Measurements from ENCODE around the gene SLC22A9. TPM values are rescaled to one million over a fixed set of nuclear protein-coding genes. Genes with fewer than 3 reads are reported as not detected.
"Not testable (repeated sequence)": the region's sequence is repeated elsewhere in the genome, so short reads cannot be mapped to it uniquely, and the experiment has no call there.

Gene SLC22A9
- not detected in 2 replicates for total RNA-seq (2014; rRNA removed; shearing (Covaris generic))

DNA sequence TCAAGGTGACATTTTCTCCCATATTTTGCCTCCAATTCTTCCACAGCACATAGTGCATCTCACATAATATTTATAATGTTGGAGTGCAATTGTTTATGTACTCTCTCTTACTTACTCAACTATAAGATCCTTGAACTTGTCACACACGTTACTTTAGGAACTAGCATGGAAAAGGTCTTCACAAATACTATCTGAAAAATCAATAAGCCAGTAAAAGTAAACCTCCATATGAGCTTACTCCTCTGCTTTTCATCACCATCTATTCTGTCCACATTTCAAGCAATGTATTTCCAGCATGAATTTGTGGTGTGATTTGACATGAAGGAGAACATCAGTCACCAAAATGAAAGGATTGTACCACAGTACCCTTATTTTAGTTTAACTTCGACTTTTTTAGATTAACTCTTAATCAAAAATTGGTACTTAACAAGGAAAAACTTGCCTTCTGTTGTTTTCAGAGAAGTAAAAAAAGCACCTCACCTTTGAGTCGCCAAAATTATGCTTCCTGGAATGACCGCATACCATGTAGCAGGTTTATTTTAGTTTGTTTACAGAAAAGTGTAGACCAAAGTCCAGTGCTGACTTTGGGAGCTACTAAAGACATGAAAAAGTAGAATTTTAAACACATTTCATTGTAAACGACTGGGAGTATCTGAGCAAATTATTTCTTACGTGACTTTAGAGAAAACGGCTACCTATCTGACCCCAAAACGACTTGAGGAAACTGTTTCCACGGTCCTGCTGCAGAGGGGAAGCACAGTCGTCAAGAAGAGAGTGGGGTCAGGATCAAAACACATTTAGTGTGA is at the start of gene SLC22A9:
Gene SLC22A9 (plus strand): TSS at position 621 of the 806 bp plus-strand sequence. CDS start 272 bp downstream, outside the sequence.
- no peaks in the 10 kb centered on the region for H3K4me1 ChIP-seq
- no peaks in the 10 kb centered on the region for H3K36me3 ChIP-seq
- no peak within 1 kb of the TSS for H3K4me3 ChIP-seq
- no peaks in the 10 kb centered on the region for H3K9me3 ChIP-seq (replicated peaks)
- no peaks in the 10 kb centered on the region for H3K27me3 ChIP-seq
- no peak for DNase-seq
- no peak within 1 kb of the TSS for H3K27ac ChIP-seq

DNA sequence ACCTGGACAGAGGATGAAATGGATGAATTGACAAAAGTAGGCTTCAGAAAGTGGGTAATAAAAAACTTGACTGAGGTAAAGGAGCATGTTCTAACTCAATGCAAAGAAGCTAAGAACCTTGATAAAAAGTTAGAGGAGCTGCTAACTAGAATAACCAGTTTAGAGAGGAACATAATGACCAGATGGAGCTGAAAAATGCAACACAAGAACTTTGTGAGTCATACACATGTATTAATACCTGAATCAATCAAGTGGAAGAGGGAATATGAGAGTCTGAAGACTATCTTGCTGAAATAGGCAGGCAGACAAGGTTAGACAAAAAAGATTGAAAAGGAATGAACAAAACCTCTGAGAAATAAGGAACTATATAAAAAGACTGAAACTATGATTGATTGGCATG is 47.9 kb upstream of the SLC22A9 start:
- Histone ChIP-seq H3K9me3 (replicated peaks) (no peaks in the 10 kb centered on the region), H3K4me1 (no peaks in the 10 kb centered on the region), H3K36me3 (no peaks in the 10 kb centered on the region), H3K4me3 (no peak overlapping the region), H3K27me3 (no peaks in the 10 kb centered on the region), H3K27ac (no peak overlapping the region)
- DNase-seq: no peak

DNA sequence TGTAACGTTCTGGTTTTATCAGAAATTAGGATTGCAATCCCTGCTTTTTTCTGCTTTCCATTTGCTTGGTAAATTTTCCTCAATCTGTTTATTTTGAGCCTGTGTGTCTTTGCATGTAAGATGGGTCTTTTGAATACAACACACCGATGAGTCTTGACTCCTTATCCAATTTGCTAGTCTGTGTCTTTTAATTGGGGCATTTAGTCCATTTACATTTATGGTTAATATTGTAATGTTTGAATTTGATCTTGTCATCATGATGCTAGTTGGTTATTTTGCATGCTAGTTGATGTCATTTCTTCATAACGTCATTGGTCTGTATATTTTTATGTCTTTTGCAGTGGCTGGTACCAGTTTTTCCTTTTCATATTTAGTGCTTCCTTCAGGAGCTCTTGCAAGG is 34.5 kb upstream of the SLC22A9 start:
- DNase-seq; H3K4me3 ChIP-seq; H3K27ac ChIP-seq; H3K4me1 ChIP-seq; H3K9me3 ChIP-seq (replicated peaks); H3K36me3 ChIP-seq; H3K27me3 ChIP-seq: not testable (repeated sequence)

- H3K27ac ChIP-seq: no peak overlapping the region
- DNase-seq: no peak
- H3K27me3 ChIP-seq: no peaks in the 10 kb centered on the region
- H3K4me3 ChIP-seq: no peak overlapping the region
- no peaks in the 10 kb centered on the region for H3K9me3 ChIP-seq (replicated peaks)
- no peaks in the 10 kb centered on the region for H3K36me3 ChIP-seq
- no peaks in the 10 kb centered on the region for H3K4me1 ChIP-seq
Measured at GRCh38 chr11:63337070-63337469, 32.5 kb upstream of the SLC22A9 start.

DNA sequence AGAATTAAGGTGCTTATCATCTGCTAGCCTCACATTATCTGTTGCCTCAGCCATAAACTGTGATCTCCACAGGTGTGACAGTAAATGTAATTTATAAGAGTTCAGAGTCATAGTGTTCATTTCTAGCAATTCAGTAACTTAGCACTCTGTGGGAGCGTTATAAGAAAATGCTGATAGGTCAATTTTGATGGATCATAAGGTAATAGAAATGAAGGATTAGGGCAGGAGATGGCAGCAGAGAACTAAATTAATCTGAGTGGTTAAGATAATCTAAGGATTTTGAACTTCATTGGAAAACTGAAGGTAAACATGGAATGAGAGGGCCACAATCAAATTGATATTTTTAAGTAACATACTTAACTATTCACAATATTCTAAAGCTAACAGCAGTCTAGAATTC is 26.5 kb upstream of the SLC22A9 start:
- Histone ChIP-seq H3K4me1 (no peaks in the 10 kb centered on the region), H3K27ac (no peak overlapping the region), H3K36me3 (no peaks in the 10 kb centered on the region), H3K27me3 (no peaks in the 10 kb centered on the region), H3K9me3 (replicated peaks) (no peaks in the 10 kb centered on the region), H3K4me3 (no peak overlapping the region)
- no peak for DNase-seq

- H3K27ac ChIP-seq: no peak overlapping the region
- no peak overlapping the region for H3K4me3 ChIP-seq
- no peaks in the 10 kb centered on the region for H3K36me3 ChIP-seq
- no peaks in the 10 kb centered on the region for H3K9me3 ChIP-seq (replicated peaks)
- DNase-seq: no peak
- H3K27me3 ChIP-seq: no peaks in the 10 kb centered on the region
- no peaks in the 10 kb centered on the region for H3K4me1 ChIP-seq
Measured at GRCh38 chr11:63352144-63352543, 17.4 kb upstream of the SLC22A9 start.

- Histone ChIP-seq H3K9me3 (replicated peaks) (no peaks in the 10 kb centered on the region), H3K27ac (no peak overlapping the region), H3K36me3 (no peaks in the 10 kb centered on the region), H3K4me3 (no peak overlapping the region), H3K4me1 (no peaks in the 10 kb centered on the region), H3K27me3 (no peaks in the 10 kb centered on the region)
- DNase-seq: no peak
Measured at GRCh38 chr11:63362196-63362793, 7.3 kb upstream of the SLC22A9 start.

DNA sequence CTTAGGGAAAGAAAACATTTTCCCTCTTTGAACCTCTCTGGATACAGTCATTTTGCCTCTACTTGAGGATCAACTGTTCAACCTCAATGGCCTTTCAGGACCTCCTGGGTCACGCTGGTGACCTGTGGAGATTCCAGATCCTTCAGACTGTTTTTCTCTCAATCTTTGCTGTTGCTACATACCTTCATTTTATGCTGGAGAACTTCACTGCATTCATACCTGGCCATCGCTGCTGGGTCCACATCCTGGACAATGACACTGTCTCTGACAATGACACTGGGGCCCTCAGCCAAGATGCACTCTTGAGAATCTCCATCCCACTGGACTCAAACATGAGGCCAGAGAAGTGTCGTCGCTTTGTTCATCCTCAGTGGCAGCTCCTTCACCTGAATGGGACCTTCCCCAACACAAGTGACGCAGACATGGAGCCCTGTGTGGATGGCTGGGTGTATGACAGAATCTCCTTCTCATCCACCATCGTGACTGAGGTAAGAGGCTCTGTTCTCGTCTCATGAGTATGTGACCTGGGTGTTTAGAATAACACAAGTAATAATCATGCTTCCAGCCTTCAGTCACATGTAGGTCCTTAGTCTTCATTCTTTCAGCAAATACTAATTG is 495 bp downstream of the SLC22A9 start:
- Histone ChIP-seq H3K27me3 (no peaks in the 10 kb centered on the region), H3K27ac (no peak overlapping the region), H3K36me3 (no peaks in the 10 kb centered on the region), H3K4me3 (no peak overlapping the region), H3K4me1 (no peaks in the 10 kb centered on the region), H3K9me3 (replicated peaks) (no peaks in the 10 kb centered on the region)
- DNase-seq: no peak

DNA sequence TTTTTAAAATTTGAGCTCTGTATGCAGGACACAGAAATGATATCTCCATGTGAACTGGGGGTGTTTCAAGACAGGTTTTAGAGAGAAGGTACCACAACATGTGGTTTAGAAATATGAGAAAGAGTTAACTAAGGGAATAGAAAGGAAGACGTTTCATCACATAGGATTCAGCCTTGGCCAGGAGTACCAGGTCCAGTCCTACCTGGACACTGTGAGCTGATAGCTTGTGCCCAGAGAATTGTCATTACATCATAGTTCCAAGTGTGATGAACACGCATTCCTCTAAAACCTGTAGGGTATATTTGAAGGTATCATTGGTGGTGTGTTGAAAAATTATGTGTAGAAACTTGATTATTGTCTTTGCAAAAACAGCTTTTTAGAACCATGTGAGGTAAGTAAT is 1.8 kb downstream of the SLC22A9 start:
- Histone ChIP-seq H3K4me1 (no peaks in the 10 kb centered on the region), H3K4me3 (no peak overlapping the region), H3K27ac (no peak overlapping the region), H3K9me3 (replicated peaks) (no peaks in the 10 kb centered on the region), H3K27me3 (no peaks in the 10 kb centered on the region), H3K36me3 (no peaks in the 10 kb centered on the region)
- DNase-seq: no peak

DNA sequence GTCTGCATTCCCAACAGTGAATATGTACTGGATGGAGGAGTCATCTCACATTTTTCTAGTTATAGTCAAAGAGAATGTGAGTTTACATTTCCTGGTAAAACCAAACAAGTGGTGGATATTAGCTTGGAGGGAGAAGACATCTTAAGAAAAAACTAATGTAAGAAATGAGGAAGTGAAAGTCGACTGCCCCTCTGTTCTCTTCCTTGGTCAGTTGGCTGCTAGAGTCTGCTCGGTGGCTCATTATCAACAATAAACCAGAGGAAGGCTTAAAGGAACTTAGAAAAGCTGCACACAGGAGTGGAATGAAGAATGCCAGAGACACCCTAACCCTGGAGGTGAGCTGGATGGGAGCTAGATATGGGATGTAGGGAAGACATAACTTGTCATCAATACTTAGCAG is 5.8 kb downstream of the SLC22A9 start:
- DNase-seq: no peak
- Histone ChIP-seq H3K27ac (no peak overlapping the region), H3K4me3 (no peak overlapping the region), H3K4me1 (no peaks in the 10 kb centered on the region), H3K27me3 (no peaks in the 10 kb centered on the region), H3K9me3 (replicated peaks) (no peaks in the 10 kb centered on the region), H3K36me3 (no peaks in the 10 kb centered on the region)

DNA sequence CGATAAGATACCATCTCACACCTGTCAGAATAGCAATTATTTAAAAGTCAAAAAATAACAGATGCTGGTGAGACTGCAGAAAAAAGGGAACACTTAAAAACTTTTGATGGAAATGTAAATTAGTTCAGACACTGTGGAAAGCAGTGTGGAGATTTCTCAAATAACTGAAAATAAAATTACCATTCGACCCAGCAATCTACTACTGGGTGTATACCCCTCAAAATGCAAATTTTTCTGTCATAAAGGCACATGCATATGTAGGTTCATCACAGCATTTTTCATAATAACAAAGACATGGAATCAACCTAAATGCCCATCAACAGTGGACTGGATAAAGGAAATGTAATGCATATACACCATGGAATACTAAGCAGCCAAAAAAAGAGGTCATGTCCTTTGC is 10.5 kb downstream of the SLC22A9 start:
- no peak overlapping the region for H3K4me3 ChIP-seq
- H3K27ac ChIP-seq: no peak overlapping the region
- no peak for DNase-seq
- H3K36me3 ChIP-seq: no peaks in the 10 kb centered on the region
- no peaks in the 10 kb centered on the region for H3K9me3 ChIP-seq (replicated peaks)
- no peaks in the 10 kb centered on the region for H3K27me3 ChIP-seq
- no peaks in the 10 kb centered on the region for H3K4me1 ChIP-seq

GRCh38 chr11:63395697-63396096 is 26.1 kb downstream of the SLC22A9 start:
- DNase-seq: no peak
- no peaks in the 10 kb centered on the region for H3K9me3 ChIP-seq (replicated peaks)
- no peaks in the 10 kb centered on the region for H3K4me1 ChIP-seq
- no peak overlapping the region for H3K4me3 ChIP-seq
- no peak overlapping the region for H3K27ac ChIP-seq
- no peaks in the 10 kb centered on the region for H3K36me3 ChIP-seq
- H3K27me3 ChIP-seq: no peaks in the 10 kb centered on the region

DNA sequence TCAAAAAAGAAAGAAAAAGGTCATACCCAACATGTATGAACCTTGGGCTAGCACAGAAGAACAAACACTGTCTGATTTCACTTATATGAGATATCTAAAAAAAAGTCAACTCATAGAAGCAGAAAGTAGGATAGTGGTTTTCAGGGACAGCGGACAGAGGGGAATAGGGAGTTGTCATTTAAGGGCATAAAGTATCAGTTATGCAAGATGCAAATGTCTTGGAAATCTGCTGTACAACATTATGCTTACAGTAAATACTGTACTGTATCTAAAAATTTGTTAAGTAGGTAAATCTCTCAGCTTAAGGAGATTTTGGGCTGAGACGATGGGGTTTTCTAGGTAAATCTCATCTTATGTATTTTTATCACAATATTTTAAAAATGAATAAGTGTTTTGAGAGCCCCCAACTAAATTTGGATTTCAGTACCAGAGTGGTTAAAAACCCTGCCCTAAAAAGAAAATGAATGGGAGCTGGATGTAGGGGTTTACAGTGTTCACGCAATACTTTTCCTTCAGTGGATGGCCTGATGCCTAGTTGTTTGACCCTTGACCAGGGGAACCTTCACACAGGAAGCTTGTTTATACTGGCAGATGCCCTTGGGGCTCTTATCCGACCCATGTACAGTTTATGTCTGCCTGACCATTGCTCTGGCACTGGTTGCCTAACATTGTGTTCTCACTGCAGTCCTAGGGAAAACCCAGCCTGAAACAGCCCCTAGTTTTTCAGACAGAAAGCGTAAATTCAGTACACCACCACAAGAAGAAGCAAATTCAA is 34.8 kb downstream of the SLC22A9 start:
- no peaks in the 10 kb centered on the region for H3K9me3 ChIP-seq (replicated peaks)
- no peaks in the 10 kb centered on the region for H3K36me3 ChIP-seq
- no peak overlapping the region for H3K4me3 ChIP-seq
- no peaks in the 10 kb centered on the region for H3K4me1 ChIP-seq
- no peak for DNase-seq
- no peak overlapping the region for H3K27ac ChIP-seq
- no peaks in the 10 kb centered on the region for H3K27me3 ChIP-seq

DNA sequence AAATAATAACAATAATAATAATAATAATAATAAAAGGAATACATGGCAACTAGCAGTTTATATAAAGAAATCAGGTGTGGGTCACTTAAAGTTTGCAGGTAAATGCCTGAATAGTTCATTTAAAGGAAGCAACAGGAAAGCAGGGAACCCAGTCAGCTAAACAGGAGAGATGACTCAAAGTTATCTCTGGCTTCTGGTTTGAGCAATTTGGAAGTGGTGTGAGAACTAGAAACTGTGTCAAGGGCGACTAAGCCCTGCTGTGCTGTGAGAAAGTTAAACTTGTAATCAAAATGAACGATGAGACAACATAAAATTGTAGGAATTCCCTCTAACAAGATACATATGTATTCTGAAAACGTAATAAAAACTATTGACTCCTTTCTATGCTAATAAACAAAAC is 35.5 kb downstream of the SLC22A9 start:
- DNase-seq: no peak
- no peak overlapping the region for H3K4me3 ChIP-seq
- no peaks in the 10 kb centered on the region for H3K9me3 ChIP-seq (replicated peaks)
- no peaks in the 10 kb centered on the region for H3K36me3 ChIP-seq
- no peaks in the 10 kb centered on the region for H3K27me3 ChIP-seq
- H3K4me1 ChIP-seq: no peaks in the 10 kb centered on the region
- H3K27ac ChIP-seq: no peak overlapping the region

DNA sequence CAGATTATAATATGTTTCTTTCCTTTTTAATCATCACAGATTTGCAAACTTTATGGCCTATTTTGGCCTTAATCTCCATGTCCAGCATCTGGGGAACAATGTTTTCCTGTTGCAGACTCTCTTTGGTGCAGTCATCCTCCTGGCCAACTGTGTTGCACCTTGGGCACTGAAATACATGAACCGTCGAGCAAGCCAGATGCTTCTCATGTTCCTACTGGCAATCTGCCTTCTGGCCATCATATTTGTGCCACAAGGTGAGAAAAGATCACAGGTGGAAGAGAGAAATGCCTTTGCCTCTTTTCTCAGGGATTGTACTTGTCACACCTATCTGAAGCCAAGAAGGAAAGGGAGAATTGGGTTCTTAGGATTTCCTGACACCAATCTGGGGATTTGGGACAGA is 36.9 kb downstream of the SLC22A9 start:
- DNase-seq: no peak
- Histone ChIP-seq H3K4me3 (no peak overlapping the region), H3K27me3 (no peaks in the 10 kb centered on the region), H3K36me3 (no peaks in the 10 kb centered on the region), H3K9me3 (replicated peaks) (no peaks in the 10 kb centered on the region), H3K4me1 (no peaks in the 10 kb centered on the region), H3K27ac (no peak overlapping the region)
